Nephron (organoid): ENCODE measurements around the gene VEZF1.
A peak's percentile ranks its signal among the peaks of the same experiment; 100 is the strongest.

Experiments used
- H3K27ac Mint-ChIP-seq, 3 experiments: 2 replicates each; pipeline ENCODE4 v1.8.0; 2020; ENCODE audit warnings: mixed read lengths in 3 of 3, mild to moderate bottlenecking in 2 of 3, moderate library complexity in 1 of 3
- H3K27me3 Mint-ChIP-seq: 2 replicates; pipeline ENCODE4 v1.8.0; 2021; ENCODE audit warnings: low read depth, mild to moderate bottlenecking, moderate library complexity, mixed read lengths
- H3K36me3 Mint-ChIP-seq: 2 replicates; pipeline ENCODE4 v1.8.0; 2020; ENCODE audit warnings: low read depth, mixed read lengths
- H3K4me1 Mint-ChIP-seq: 2 replicates; pipeline ENCODE4 v1.8.0; 2020; ENCODE audit warnings: mixed read lengths
- H3K4me3 Mint-ChIP-seq, 3 experiments: 2 replicates each; pipeline ENCODE4 v1.8.0; 2020; ENCODE audit warnings: mild to moderate bottlenecking in 3 of 3, mixed read lengths in 3 of 3, moderate library complexity in 2 of 3
- H3K9me3 Mint-ChIP-seq: 2 replicates; pipeline ENCODE4 v1.8.0; 2020; ENCODE audit warnings: mixed read lengths
- TF ChIP-seq, protein P1 (sequence below), 3 experiments: fragments of 200-600 bp; sonication (generic); IDR thresholded peaks; one replicate each; pipeline ENCODE4 v1.5.0; 2021; ENCODE audit warnings: antibody characterized with exemption in 3 of 3; ENCODE audit not compliant: unreplicated experiment in 3 of 3

VEZF1 gene

DNA sequence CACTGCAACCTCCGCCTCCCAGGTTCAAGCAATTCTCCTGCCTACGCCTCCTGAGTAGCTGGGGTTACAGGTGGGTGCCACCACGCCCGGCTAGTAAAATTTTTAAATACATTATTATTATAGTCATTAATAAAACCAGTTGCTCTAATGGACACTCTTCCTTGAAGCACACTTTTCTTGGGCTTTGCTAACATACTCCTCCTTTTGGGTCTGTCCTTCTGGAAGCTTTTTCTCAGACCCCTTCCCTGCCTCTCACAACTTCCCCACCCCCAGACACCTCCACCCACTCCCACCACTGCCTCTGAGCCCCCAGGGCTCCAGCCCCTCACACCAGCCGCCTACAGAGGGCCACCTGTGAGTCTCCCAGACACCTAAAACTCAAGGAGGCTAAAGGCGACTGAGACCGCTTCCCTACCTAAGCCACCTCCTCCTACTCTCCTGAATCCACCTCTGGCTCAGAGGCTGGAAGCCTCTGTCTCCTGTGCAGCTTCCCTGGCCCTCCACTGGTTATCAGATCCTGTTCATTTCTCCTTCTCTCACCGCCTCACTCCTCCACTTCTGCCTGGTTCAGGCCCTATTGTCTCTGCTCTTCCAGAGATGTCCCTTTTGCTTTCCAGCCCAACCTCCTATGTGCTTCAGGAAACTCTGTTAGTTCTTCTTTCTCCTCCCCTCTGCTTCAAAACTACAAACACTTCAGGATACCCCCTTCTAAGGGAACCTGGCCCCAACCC is 30.8 kb downstream of the VEZF1 start:
- TF ChIP-seq, protein P1, sequence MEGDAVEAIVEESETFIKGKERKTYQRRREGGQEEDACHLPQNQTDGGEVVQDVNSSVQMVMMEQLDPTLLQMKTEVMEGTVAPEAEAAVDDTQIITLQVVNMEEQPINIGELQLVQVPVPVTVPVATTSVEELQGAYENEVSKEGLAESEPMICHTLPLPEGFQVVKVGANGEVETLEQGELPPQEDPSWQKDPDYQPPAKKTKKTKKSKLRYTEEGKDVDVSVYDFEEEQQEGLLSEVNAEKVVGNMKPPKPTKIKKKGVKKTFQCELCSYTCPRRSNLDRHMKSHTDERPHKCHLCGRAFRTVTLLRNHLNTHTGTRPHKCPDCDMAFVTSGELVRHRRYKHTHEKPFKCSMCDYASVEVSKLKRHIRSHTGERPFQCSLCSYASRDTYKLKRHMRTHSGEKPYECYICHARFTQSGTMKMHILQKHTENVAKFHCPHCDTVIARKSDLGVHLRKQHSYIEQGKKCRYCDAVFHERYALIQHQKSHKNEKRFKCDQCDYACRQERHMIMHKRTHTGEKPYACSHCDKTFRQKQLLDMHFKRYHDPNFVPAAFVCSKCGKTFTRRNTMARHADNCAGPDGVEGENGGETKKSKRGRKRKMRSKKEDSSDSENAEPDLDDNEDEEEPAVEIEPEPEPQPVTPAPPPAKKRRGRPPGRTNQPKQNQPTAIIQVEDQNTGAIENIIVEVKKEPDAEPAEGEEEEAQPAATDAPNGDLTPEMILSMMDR (IDR thresholded peaks at IDR 0.05; ENCODE audit: unreplicated experiment in 3 of 3): no peak
- Mint-ChIP-seq H3K27me3 (peaks cover 20% of the 10 kb centered on the region), H3K36me3 (no peaks in the 10 kb centered on the region), H3K4me1 (peaks cover 45% of the 10 kb centered on the region), H3K9me3 (no peaks in the 10 kb centered on the region), H3K4me3 (peak overlapping the region; percentile 70 to 81 (median 76)), H3K27ac (peak overlapping the region; percentile 31 to 67 (median 54))

DNA sequence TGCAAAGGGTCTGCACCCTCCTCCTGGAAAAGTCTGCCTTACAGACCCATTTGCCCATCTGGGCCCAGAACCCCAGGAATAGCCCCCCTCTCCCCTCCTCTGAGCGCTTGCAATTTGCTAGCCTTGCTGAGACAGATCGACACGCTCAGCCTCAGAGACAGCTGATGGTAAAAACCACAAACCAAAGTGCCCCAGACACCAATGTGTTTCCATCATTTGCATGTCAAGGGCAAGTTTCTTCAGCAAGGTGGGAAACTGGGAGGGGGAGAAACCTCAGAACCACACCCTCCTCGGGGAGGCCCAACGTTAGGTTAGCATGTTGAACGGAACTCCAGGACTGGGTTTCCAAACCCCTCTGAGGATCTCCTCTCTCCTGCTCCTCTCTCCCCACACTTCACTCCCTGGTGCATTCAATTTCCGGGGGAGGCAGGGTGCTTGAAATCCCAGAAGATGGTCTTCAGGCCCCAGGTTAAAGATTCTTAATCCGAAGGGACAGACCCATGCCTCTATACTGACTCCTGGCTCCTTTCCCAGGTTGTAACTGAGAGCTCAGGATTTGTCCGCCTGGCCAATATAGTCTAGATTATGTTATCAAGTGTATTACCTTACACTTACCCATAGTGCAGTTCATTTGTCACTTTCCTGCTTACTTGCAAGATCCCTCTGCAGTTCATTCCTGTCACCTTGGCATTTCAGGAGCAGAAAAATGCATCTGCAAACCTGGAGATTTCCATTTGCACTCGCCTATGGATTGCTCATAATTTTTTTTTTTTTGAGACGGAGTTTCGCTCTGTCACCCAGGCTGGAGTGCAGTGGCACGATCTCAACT is 31.5 kb downstream of the VEZF1 start:
- H3K27me3 Mint-ChIP-seq: peaks cover 20% of the 10 kb centered on the region
- peak overlapping the region; percentile 90 to 92 (median 91) for H3K27ac Mint-ChIP-seq
- peaks cover 45% of the 10 kb centered on the region for H3K4me1 Mint-ChIP-seq
- H3K9me3 Mint-ChIP-seq: no peaks in the 10 kb centered on the region
- TF ChIP-seq, protein P1 (IDR thresholded peaks at IDR 0.05; ENCODE audit: unreplicated experiment in 3 of 3): no peak
- H3K36me3 Mint-ChIP-seq: no peaks in the 10 kb centered on the region
- H3K4me3 Mint-ChIP-seq: peak overlapping the region; percentile 88 to 94 (median 92)

DNA sequence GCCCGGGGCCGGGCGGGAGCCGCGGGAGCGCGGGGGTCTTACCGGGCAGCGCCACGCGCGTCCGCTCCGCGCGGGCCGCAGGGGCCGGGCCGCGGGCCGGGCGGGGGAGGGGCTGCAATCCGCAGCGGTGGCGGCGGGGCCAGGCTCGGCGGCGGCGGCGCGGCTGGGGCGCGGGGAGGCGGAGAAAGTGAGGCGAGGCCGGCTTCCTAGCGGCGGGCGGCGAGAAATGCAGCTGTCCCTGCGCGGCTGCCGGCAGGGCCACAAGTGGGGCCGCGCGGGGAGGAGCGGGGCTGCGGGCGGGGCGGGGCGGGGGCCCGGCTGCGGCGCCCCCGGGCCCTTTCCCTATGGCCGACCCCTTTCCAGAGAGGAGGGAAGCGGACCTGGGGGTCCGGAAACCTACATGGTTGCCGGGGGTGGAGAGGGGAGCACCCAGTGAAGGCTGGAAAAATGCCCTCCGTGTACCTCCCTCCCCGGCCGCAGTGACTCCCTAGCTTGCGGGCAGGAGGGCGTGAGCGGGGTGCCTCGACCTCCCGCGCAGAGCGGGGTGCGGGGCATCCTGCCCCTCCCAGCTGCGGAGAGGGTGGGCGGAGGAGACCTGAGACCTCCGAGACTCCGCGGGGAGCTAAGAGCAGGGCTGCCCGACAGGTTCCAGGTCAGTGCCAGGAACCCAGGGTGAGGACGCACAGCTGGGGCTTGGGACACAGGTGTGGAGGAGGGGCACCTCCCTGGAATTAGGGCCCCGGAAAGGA is 32.7 kb downstream of the VEZF1 start, which contains the start of gene CUEDC1:
Gene CUEDC1, minus strand, starts transcription at position 230 of the 749 bp plus-strand sequence. CDS start 69,848 bp downstream, outside the sequence.
- Mint-ChIP-seq H3K27me3 (peaks cover 20% of the 10 kb centered on the region), H3K9me3 (no peaks in the 10 kb centered on the region), H3K4me3 (peak within 1 kb of the TSS; percentile 88 to 94 (median 92)), H3K27ac (peak within 1 kb of the TSS; percentile 91 to 92 (median 91)), H3K36me3 (no peaks in the 10 kb centered on the region), H3K4me1 (peaks cover 54% of the 10 kb centered on the region)
- TF ChIP-seq, protein P1 (IDR thresholded peaks at IDR 0.05; ENCODE audit: unreplicated experiment in 3 of 3): peak; percentile 29 to 43 (median 31)

DNA sequence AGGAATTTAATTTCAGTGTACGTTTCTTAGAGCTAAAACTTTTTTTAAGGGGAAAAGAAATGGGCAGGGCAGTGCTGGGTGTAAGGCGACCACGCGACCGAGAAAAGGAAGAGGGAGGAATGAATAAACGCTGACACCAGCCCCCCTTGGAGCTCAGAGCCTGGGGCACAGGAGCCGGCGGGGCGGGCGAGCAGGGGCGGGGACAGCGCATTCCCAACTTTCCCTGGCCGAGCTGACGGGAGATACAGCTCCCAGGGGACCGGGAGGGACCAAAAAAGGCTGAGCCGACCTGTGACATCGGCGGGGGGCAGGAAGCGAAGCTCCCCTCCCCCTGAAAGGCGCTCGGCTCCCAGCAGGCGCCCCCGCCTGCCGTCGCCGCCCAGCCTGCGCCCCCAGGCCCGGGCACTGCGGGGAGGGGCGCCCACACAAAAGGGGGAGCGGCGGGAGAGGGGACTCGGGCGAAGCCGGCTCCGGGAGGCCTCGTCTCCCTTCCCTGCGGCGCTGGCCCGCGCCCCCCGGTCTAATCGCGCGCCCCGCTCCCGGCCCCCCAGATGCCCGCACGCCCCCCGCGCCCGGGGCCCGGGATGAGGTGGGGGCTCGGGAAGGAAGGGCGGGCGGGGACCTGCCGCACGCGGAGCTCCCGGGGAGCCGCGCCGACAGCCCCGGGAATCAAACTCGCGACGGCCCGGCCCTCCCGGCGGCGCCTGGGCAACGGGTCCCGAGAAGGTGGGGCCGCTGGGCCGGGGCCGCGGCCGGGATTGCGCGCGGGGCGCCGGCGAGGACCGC is 33.5 kb downstream of the VEZF1 start:
- Mint-ChIP-seq H3K4me1 (peaks cover 59% of the 10 kb centered on the region), H3K36me3 (no peaks in the 10 kb centered on the region), H3K27ac (peak overlapping the region; percentile 86 to 91 (median 90)), H3K4me3 (peak overlapping the region; percentile 87 to 93 (median 90)), H3K27me3 (peaks cover 20% of the 10 kb centered on the region), H3K9me3 (no peaks in the 10 kb centered on the region)
- TF ChIP-seq, protein P1 (IDR thresholded peaks at IDR 0.05; ENCODE audit: unreplicated experiment in 3 of 3): no peak

DNA sequence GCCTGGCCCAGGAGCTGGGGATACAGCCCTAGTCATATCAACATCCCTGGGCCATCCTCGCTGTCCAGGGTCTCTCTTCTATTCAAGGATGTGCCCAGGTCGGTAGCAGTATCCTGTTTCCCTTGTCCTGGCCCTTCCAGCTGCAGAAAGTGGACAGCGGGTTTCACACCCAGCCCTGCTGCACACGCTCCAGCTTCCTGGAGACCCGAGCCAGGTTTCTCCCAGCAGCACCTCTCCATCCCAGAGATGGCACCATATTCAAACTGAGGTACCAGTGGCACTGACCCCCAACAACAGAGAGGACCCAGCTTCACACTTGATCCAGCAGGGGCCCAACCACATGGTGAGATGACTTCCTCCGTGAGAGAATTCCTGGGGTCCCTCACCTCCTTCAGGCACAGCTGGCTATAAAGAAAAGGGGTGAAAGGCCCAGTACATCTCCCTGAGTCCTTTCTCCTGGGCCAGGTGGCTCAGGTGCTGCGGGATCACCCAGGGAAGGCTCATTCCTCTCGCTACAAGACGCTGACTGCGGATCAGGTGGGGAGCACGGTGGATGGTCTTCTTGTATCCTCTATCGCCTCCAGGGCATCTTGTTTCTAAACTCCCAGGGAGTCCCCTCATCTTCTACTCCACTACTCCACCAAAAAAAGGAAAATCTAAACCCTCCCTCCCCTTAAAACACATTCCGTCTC is 34.2 kb downstream of the VEZF1 start:
- peak overlapping the region; percentile 87 to 93 (median 90) for H3K4me3 Mint-ChIP-seq
- peaks cover 16% of the 10 kb centered on the region for H3K27me3 Mint-ChIP-seq
- TF ChIP-seq, protein P1 (IDR thresholded peaks at IDR 0.05; ENCODE audit: unreplicated experiment in 3 of 3): no peak
- no peaks in the 10 kb centered on the region for H3K9me3 Mint-ChIP-seq
- H3K27ac Mint-ChIP-seq: peak overlapping the region; percentile 86 to 91 (median 90)
- H3K4me1 Mint-ChIP-seq: peaks cover 60% of the 10 kb centered on the region
- H3K36me3 Mint-ChIP-seq: no peaks in the 10 kb centered on the region
